HepG2 (cell line): ENCODE measurements around the gene UBE2Q1. TPM values are rescaled to one million over a fixed set of nuclear protein-coding genes. Genes with fewer than 3 reads are reported as not detected.

ENCODE experiments used
- AFF4 ChIP-seq: sonication (generic); formaldehyde crosslinking; IDR thresholded peaks from 2 replicates; pipeline ENCODE4 v1.4.0; 2020; ENCODE audit warnings: missing genetic modification reagents
- AGO1 ChIP-seq: fragments of 200-400 bp; formaldehyde crosslinking; IDR thresholded peaks from 2 replicates; pipeline ENCODE4 v1.6.1; 2017; ENCODE audit warnings: mild to moderate bottlenecking, low read depth, low read length, moderate library complexity; ENCODE audit not compliant: poor library complexity, severe bottlenecking
- CENPX ChIP-seq: sonication (generic); formaldehyde crosslinking; IDR thresholded peaks from 2 replicates; pipeline ENCODE4 v1.9.0; 2021; ENCODE audit warnings: mild to moderate bottlenecking, missing genetic modification reagents, moderate library complexity
- CHD2 ChIP-seq: IDR thresholded peaks from 2 replicates; pipeline ENCODE4 v1.6.1; 2011; ENCODE audit warnings: low read depth, low read length, improper control_type of control experiment
- GATA4 ChIP-seq: sonication (generic); IDR thresholded peaks from 2 replicates; pipeline ENCODE4 v1.6.1; 2016; ENCODE audit warnings: antibody characterized with exemption, low read depth, borderline replicate concordance
- GPN1 ChIP-seq: sonication (generic); formaldehyde crosslinking; IDR thresholded peaks from 2 replicates; pipeline ENCODE4 v1.5.1; 2020; ENCODE audit warnings: missing genetic modification reagents, borderline replicate concordance
- HDAC2 ChIP-seq: sonication (generic); formaldehyde crosslinking; IDR thresholded peaks from 2 replicates; pipeline ENCODE4 v1.4.0; 2020; ENCODE audit warnings: missing genetic modification reagents
- IKZF1 ChIP-seq: fragments of 450-650 bp; IDR thresholded peaks from 2 replicates; pipeline ENCODE4 v1.7.1; 2016
- ISL2 ChIP-seq: sonication (generic); formaldehyde crosslinking; IDR thresholded peaks from 2 replicates; pipeline ENCODE4 v1.5.0; 2020; ENCODE audit warnings: missing genetic modification reagents
- PAXIP1 ChIP-seq: sonication (generic); formaldehyde crosslinking; conservative IDR thresholded peaks from 2 replicates; pipeline ENCODE4 v1.4.0; 2020; ENCODE audit warnings: mild to moderate bottlenecking, missing genetic modification reagents, moderate library complexity
- RFX5 ChIP-seq: IDR thresholded peaks from 2 replicates; pipeline ENCODE4 v1.6.1; 2011; ENCODE audit warnings: low read depth, low read length, improper control_type of control experiment
- STAT5B ChIP-seq: sonication (generic); formaldehyde crosslinking; IDR thresholded peaks from 2 replicates; pipeline ENCODE4 v1.4.0; 2020; ENCODE audit warnings: missing genetic modification reagents
- TBP ChIP-seq: sonication (generic); formaldehyde crosslinking; IDR thresholded peaks from 2 replicates; pipeline ENCODE4 v1.5.0; 2020; ENCODE audit warnings: missing genetic modification reagents
- THAP11 ChIP-seq: IDR thresholded peaks from 2 replicates; pipeline ENCODE4 v1.6.1; 2016; ENCODE audit warnings: missing biosample characterization, missing genetic modification reagents
- ZFX ChIP-seq: sonication (generic); formaldehyde crosslinking; IDR thresholded peaks from 2 replicates; pipeline ENCODE4 v1.4.0; 2020; ENCODE audit warnings: mild to moderate bottlenecking, low read depth, missing genetic modification reagents, moderate library complexity
- ZNF501 ChIP-seq: sonication (generic); formaldehyde crosslinking; IDR thresholded peaks from 2 replicates; pipeline ENCODE4 v1.5.1; 2020; ENCODE audit warnings: mild to moderate bottlenecking, moderate library complexity, missing genetic modification reagents
- ZNF788 ChIP-seq: sonication (generic); formaldehyde crosslinking; IDR thresholded peaks from 2 replicates; pipeline ENCODE4 v1.5.0; 2020; ENCODE audit warnings: mild to moderate bottlenecking, missing genetic modification reagents, borderline replicate concordance
- polyA plus RNA-seq, 8 experiments: library from polyadenylated mRNA; depleted of rRNA in 3 of 8; stranded (reverse) in 7 of 8; unstranded in 1 of 8; fragments of >200 nt; fragmentation: Illumina TruSeq in 4 of 8; extraction: Trizol in 4 of 8; gene quantifications; 2 replicates each; pipeline versions ENCODE4 v1.2.1 to v1.2.3, GENCODE V29; 2011 to 2016; ENCODE audit warnings: low read depth in 4 of 8, missing spikeins in 1 of 8, mixed read lengths in 1 of 8; ENCODE audit not compliant: insufficient read depth in 1 of 8
- total RNA-seq, 5 experiments: library from RNA; depleted of rRNA; stranded (reverse); fragments of >200 nt; fragmentation: Illumina TruSeq; extraction: Trizol; gene quantifications; 2 replicates each; pipeline ENCODE4 v1.2.3, GENCODE V29; 2016; ENCODE audit warnings: low read depth in 1 of 5

The UBE2Q1 gene
- total and polyA plus RNA-seq, 2 of the 13 experiments (the other 11 are each of a cell fraction or from before 2014, with no cell fraction given), result 11.7 to 41.7 TPM

GRCh38 chr1:154558720-154559465 lies 431 bp upstream of the UBE2Q1 start (continued):
- no peak for TF ChIP-seq CENPX (CRISPR knock-in tag)
- TF ChIP-seq PAXIP1 (CRISPR knock-in tag), result peak; percentile 74
- 0 out of 2 replicates have a peak, but pooled peaks have one; percentile 53 for TF ChIP-seq STAT5B
- no peak for TF ChIP-seq GATA4
- TF ChIP-seq CHD2, result no peak
- TF ChIP-seq THAP11 (CRISPR knock-in tag), result peak; percentile 87
- peak; percentile 84 for TF ChIP-seq ZFX (CRISPR knock-in tag)
- peak; percentile 21; the same call in 1 of the 2 replicates for TF ChIP-seq GPN1 (CRISPR knock-in tag)
- TF ChIP-seq AGO1, result peak; percentile 46
- TF ChIP-seq ZNF501 (CRISPR knock-in tag), result peak; percentile 95
- peak; percentile 99 for TF ChIP-seq ZNF788 (CRISPR knock-in tag)
- TF ChIP-seq HDAC2 (CRISPR knock-in tag), result peak; percentile 72
- no peak for TF ChIP-seq IKZF1
- TF ChIP-seq TBP (CRISPR knock-in tag), result no peak
- 0 out of 2 replicates have a peak, but pooled peaks have one; percentile 41 for TF ChIP-seq AFF4 (CRISPR knock-in tag)
- TF ChIP-seq RFX5, result no peak
- TF ChIP-seq ISL2, result peak; percentile 81
